ENCODE measurements around the gene MSI2.

GRCh38 chr17:57357392-57357784 is 101.1 kb downstream of the MSI2 start:
- TF ChIP-seq CTCF (conservative IDR thresholded peaks at IDR 0.05; ENCODE audit: low read length), result no peak
- TF ChIP-seq EZH2phosphoT487 (IDR thresholded peaks at IDR 0.05; ENCODE audit: borderline replicate concordance, low read depth, low read length), result no peak
